ENCODE data around the gene FNBP1L. TPM values are rescaled to one million over a fixed set of nuclear protein-coding genes. Genes with fewer than 3 reads are reported as not detected.

The FNBP1L gene
- total and polyA plus RNA-seq, 10 of the 15 experiments (the other 5 are each of a cell fraction or from before 2014, with no cell fraction given): 0.02 to 0.12 (median 0.07) TPM; not detected in 4

GRCh38 chr1:93443454-93443853 lies 4.5 kb upstream of the FNBP1L start:
- Histone ChIP-seq H3K9me3 (replicated peaks; ENCODE audit: control insufficient read depth, insufficient read depth, low read length) (no peaks in the 10 kb centered on the region), H4K20me1 (ENCODE audit: control insufficient read depth, insufficient read depth) (no peaks in the 10 kb centered on the region), H3K4me2 (ENCODE audit: control insufficient read depth, insufficient read depth) (no peak overlapping the region), H3K9ac (ENCODE audit: control insufficient read depth, insufficient read depth, low read length) (no peak overlapping the region), H3K27ac (ENCODE audit: control insufficient read depth, insufficient read depth) (no peak overlapping the region), H3K4me1 (ENCODE audit: control insufficient read depth, insufficient read depth, low read length) (no peaks in the 10 kb centered on the region), H3K27me3 (replicated peaks in 1 of 2; ENCODE audit: control insufficient read depth in 2 of 2, insufficient read depth in 2 of 2, low read length in 1 of 2) (peaks cover 4 to 9% of the 10 kb centered on the region in 2 experiments), H3K79me2 (ENCODE audit: control insufficient read depth, insufficient read depth, low read length) (no peaks in the 10 kb centered on the region), H2AFZ (ENCODE audit: control insufficient read depth, low read depth, low read length) (no peak overlapping the region), H3K36me3 (ENCODE audit: control insufficient read depth in 2 of 2, insufficient read depth in 2 of 2, low read length in 1 of 2) (no peaks in the 10 kb centered on the region), H3K4me3 (no peak overlapping the region)
- DNase-seq (ENCODE audit: low read depth, low spot score): no peak
- ChIA-PET POLR2A (interaction anchor here (0.5 kb wide), 1 partner anchor 213 kb away, joined by 3 read pairs; no protein-coding TSS in a partner anchor), SMC1A (ENCODE audit: uncharacterized antibody, unreplicated experiment) (interaction anchor here (0.7 kb wide), 1 partner anchor 1699 kb away, joined by 3 read pairs; no protein-coding TSS in a partner anchor), RAD21 (ENCODE audit: unreplicated experiment) (no interaction called here), CTCF (interaction anchor here (1.4 to 2.3 kb wide), 3 partner anchors 9 to 370 kb away, joined by 6 to 13 read pairs (median 6); no protein-coding TSS in a partner anchor)
- no peak for FAIRE-seq
- in situ Hi-C loops (cut with MboI): loop anchor here (25.0 kb wide), 1 partner anchor 394 kb away; no protein-coding TSS in a partner anchor
- no peak for ATAC-seq
- TF ChIP-seq TAF1 (IDR thresholded peaks at IDR 0.05; ENCODE audit: borderline replicate concordance, low read depth, low read length): no peak
- TF ChIP-seq, protein P1, sequence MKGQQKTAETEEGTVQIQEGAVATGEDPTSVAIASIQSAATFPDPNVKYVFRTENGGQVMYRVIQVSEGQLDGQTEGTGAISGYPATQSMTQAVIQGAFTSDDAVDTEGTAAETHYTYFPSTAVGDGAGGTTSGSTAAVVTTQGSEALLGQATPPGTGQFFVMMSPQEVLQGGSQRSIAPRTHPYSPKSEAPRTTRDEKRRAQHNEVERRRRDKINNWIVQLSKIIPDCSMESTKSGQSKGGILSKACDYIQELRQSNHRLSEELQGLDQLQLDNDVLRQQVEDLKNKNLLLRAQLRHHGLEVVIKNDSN (IDR thresholded peaks at IDR 0.05; ENCODE audit: borderline replicate concordance, extremely low read length, insufficient read depth, low read depth, low read length): no peak
- no peak for TF ChIP-seq CREB1 (IDR thresholded peaks at IDR 0.05; ENCODE audit: low read depth)
- no peak for TF ChIP-seq STAT1 (conservative IDR thresholded peaks at IDR 0.05)
- TF ChIP-seq SMAD5 (IDR thresholded peaks at IDR 0.05; ENCODE audit: low read depth): no peak
- TF ChIP-seq RELA (IDR thresholded peaks at IDR 0.05; ENCODE audit: borderline replicate concordance, partially characterized antibody): no peak
- no peak for TF ChIP-seq IRF3 (IDR thresholded peaks at IDR 0.05)
- no peak for TF ChIP-seq CBX3 (IDR thresholded peaks at IDR 0.05; ENCODE audit: borderline replicate concordance, low read depth)
- TF ChIP-seq ETV6 (conservative IDR thresholded peaks at IDR 0.05 in 1 of 2, IDR thresholded peaks at IDR 0.05 in 1 of 2; ENCODE audit: borderline replicate concordance in 1 of 2, low read depth in 1 of 2): no peak
- intact Hi-C loops (cut with micrococcal nuclease; ENCODE audit: unreplicated experiment): no loop called here
- no TSS peak for BruUV-seq (replicated peaks)

Measured in GM12878 (cell line).